Measurements from ENCODE around the gene GOLGA5.
A peak's percentile ranks its signal among the peaks of the same experiment; 100 is the strongest.
"Not testable (repeated sequence)": the region's sequence is repeated elsewhere in the genome, so short reads cannot be mapped to it uniquely, and the experiment has no call there.

GOLGA5 gene

DNA sequence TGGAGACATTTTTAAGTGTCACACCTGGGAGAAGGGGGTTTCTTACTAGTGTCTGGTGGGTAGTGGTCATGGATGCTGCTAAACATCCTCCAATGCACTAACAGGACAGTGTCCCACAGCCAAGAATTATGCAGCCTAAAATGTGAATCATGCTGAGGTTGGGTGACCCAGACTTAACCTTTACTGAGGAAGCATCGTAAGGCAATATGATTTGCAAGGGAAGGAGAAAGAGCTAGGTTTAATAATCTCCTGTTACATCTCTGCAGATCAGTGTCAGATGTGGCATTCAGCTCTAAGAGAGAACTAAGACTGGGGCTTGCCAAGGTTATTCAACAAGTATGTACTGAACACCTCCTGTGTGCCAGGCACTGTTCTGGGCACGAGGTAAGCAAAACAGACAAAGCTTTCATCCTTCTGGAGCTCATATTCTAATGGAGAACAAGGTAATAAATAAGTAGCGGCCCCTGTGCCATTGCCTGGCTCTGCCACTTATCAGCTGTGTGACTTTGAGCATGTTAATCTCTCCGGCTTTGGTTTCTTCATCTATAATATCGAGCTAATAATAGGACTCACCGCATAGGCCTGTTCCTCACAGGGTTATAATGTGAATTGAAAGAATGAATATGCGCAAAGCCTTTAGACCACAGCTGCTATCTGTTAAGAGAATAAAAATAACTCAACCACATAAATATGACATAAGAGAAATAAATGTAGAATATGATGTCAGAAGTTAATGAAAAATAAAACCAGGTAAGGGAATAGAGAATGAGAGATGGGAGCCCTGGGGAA lies 13.5 kb upstream of the GOLGA5 start:
- DNase-seq (ENCODE audit: low spot score) = no peak

- DNase-seq (ENCODE audit: low spot score) = no peak
Measured at GRCh38 chr14:92781350-92781749, 12.8 kb upstream of the GOLGA5 start.

DNA sequence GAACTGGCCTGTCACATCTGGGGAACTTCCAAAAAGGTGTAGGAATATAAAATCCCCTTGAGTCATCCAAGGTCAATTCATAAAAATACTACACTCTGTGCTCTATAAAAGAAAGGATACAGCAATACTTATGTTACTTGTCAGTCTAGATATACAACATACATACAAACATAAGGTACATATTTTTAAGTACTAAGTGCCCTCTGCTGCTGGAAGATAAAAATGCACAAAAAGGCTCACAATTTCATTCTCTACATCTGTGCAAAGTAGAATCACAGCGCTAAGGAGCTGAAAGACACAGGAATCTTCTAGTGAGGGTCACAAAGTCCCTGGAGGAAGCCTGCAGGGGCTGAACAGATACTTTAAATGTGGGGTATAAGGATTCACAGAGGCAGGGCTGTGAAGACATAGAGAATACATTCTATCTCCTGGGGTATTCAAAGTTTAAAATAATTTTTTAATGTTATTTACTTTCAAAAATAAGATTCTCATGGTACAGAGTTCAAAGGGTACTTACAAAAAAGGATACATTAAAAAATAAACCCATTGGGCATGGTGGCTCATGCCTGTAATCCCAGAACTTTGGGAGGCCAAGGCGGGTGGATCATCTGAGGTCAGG lies 10.2 kb upstream of the GOLGA5 start:
- peak; percentile 25 for DNase-seq (ENCODE audit: low spot score)

DNA sequence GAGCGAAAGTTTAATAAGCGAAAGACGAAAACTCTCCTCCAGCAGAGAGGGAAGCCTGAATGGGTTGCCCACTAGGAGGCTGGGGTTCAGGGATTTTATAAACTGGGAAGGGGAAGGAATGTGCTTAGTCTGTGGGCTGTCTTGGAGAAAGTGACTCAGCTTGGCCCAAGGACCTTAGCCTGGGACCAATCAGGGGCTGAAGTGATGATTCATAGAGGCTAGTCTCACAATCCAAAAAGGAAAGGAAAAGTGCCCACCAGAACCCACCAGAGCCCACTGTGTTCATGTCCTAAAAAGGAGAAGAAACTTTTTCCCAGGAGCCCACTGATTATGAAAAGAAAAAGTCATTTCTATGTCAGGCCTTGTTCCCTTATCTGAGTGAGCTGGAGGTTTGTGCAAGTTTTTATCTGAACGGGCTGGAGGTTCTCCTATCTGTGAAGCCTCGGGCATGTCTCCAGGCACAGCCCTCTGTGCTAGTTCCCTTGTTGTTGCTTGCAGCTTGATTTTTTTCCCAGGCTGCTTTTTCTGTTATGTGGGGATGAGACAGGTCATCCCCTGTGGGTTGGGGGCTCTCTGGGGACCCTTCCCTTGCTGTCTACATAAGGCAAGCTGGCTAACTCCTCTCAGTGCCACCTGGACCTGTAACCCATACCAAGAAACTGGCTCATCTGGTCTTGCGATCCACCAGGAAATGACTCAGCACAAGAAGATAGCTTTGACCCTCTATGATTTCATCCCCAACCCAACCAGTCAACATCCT lies 8.3 kb upstream of the GOLGA5 start:
- DNase-seq (ENCODE audit: low spot score) = peak; percentile 67

- DNase-seq (ENCODE audit: low spot score) = no peak
Measured at GRCh38 chr14:92786427-92786756, 7.7 kb upstream of the GOLGA5 start.

DNA sequence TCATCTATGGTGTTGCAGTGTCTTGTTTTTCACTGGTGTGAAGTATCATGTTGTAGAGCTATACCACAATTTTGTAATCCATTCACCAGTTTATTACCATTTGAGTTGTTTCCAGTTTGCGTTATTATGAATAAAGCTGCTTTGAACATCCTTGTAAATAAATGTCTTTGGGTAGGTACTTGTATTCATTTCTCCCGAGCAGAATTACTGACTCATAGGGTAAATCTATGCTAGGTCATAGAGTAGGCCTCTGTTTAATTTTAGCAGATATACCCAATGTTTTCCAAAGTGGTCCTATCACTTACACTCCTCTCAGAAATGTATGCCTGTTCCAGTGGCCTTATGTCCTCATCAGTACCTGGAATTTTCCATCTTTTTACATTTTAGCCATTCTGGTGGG lies 6.6 kb upstream of the GOLGA5 start:
- no peak for DNase-seq (ENCODE audit: low spot score)

DNA sequence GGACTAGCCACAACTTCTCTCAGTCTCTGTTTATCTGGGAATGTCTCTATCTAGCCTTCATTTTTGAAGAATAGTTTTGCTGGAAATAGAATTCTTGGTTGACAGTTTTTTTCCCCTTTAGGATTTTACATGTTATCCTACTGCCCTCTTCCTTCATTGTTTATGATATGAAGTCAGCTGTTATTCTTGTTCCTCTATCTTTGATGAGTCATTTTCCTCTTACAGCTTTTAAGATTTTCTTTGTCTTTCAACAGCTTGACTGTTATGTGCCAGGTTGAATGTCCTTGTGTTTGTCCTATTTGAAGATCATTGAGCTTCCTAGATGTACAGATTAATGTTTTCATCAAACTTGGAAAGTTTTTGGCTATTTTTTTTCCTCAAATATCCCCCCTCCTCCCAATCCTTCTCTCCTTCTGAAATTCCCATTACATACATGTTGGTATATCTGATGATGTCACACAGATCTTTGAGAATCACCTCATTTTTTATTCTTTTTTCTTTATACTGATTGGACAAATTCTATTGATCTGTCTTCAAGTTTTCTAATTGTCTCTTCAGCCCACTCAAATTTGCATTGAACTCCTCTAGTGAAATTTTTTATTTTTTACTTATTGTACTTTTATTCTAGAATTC lies 4.5 kb upstream of the GOLGA5 start:
- no peak for DNase-seq (ENCODE audit: low spot score)

GRCh38 chr14:92792885-92793284 lies 1.2 kb upstream of the GOLGA5 start:
- no peak for DNase-seq (ENCODE audit: low spot score)

DNA sequence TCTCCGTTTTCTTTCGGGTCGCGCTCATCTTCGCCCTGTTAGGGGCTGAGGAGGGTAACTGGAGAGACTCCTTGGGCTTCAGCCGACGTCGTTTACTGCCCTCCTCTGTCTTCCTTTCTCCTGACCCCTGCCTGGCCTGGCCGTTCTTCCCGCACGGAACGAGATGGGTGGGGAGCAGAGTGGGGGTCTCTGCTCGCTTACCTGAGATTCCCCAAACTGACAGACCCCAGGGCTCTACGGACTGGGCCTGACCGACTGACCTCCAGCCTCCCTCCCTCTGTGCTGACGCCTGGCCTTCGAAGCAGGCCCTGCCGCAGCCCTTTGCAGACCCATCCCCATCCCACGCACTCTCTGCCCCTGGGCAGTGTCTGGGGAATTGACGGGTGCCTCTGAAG lies 439 bp downstream of the GOLGA5 start:
- DNase-seq (ENCODE audit: low spot score) = no peak

GRCh38 chr14:92794961-92795360 lies 856 bp downstream of the GOLGA5 start:
- no peak for DNase-seq (ENCODE audit: low spot score)

DNA sequence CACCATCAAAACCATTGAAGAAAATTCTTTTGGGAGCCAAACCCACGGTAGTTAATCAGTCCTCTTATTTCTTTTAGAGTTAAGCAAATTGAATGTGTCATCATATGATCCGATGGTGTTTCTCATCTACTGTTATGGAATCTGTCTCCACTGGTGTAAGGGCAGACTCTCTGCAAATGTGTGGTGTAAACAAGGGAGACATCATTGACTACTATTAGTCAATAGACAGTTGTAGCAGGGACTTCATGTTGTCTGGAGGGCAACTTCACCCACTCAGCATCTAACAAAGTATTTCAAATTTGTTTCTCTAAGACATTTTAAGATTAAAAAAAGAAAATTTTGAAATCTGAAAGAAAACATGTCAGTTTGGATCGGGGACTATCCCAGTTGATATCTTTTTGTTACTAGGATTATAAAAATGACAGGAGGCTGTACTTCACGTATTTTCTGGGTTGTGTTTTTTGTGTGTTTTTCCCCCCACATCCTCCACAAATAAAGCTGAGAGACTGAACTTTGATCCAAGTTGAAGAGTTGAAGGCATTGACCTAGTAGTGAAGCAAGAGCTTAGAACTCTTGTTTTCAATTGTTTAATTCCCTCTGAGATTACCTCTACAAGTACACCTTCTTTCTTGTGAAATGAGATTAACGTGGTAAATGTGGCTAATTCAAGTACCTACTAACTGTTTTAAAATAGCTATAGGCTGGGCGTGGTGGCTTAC lies 4.0 kb downstream of the GOLGA5 start:
- no peak for DNase-seq (ENCODE audit: low spot score)

GRCh38 chr14:92798811-92799210 lies 4.7 kb downstream of the GOLGA5 start:
- DNase-seq (ENCODE audit: low spot score) = no peak

DNA sequence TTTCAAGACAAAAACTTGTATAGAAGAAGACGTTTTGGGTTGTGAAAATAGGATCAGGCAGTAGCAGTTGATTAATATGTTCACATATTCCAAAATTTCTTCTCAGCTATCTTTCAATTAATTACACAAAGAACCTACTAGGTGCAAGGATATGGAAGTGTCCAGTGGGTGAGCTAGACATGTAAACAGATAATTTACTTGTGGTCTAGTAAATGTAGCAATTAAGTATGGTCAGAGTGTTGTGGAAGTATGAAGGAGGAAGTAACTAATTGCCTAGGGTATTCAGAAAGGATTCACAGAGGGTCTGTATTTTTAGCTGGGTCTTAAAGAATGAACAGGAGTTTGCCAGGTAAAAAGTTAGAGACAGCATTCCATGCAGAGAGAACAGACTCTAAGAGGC lies 5.9 kb downstream of the GOLGA5 start:
- no peak for DNase-seq (ENCODE audit: low spot score)

- no peak for DNase-seq (ENCODE audit: low spot score)
Measured at GRCh38 chr14:92800525-92800924, 6.4 kb downstream of the GOLGA5 start.

- DNase-seq (ENCODE audit: low spot score) = no peak
Measured at GRCh38 chr14:92801917-92802316, 7.8 kb downstream of the GOLGA5 start.

GRCh38 chr14:92802678-92803077 lies 8.6 kb downstream of the GOLGA5 start:
- DNase-seq (ENCODE audit: low spot score) = no peak

DNA sequence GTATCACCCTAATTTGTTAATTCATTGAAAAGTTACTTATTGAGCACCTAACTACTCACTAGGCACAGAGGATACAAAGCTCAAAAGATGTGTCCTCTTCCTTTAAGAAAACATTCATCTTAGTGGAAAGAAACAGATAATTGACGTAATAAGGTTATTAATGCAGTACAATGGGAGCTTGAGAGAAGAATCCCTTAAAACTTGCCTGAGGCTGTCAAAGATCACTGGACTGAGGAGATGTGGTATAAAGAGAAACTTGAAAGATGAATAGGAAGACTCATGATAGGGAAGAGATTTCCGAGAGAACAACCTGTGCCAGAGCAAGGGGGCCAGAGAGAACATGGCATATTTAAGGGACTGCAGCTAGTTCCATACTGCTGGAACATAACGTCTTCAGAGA lies 19.1 kb downstream of the GOLGA5 start:
- DNase-seq (ENCODE audit: low spot score) = no peak

- no peak for DNase-seq (ENCODE audit: low spot score)
Measured at GRCh38 chr14:92819011-92819597, 25.0 kb downstream of the GOLGA5 start.

- DNase-seq (ENCODE audit: low spot score) = not testable (repeated sequence)
Measured at GRCh38 chr14:92819680-92820535, 25.8 kb downstream of the GOLGA5 start.

DNA sequence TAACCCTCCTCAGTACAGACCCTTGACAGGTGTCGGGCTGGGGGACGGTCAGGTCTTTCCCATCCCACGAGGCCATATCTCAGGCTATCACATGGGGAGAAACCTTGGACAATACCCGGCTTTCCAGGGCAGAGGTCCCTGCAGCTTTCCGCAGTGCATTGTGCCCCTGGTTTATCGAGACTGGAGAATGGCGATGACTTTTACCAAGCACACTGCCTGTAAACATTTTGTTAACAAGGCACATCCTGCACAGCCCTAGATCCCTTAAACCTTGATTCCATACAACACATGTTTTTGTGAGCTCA lies 26.4 kb downstream of the GOLGA5 start:
- not testable (repeated sequence) for DNase-seq (ENCODE audit: low spot score)

DNA sequence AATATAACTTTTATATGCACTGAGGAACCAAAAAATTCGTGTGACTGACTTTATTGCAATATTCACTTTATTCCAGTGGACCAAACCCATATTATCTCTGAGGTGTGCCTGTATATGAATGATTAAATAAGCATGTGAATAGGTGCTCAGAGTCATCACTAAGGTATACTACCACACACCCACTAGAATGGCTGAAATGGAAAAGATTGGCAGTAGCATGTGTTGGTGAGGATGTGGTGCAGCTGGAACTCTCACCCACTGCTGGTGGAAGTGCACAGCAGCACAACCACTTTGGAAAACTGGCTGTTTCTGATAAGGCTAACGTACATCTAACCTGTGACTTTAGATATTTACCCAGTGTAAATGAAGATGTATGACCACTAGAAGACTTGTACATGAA lies 36.8 kb downstream of the GOLGA5 start:
- DNase-seq (ENCODE audit: low spot score) = no peak
